ENCODE measurements around the gene PC.

DNA sequence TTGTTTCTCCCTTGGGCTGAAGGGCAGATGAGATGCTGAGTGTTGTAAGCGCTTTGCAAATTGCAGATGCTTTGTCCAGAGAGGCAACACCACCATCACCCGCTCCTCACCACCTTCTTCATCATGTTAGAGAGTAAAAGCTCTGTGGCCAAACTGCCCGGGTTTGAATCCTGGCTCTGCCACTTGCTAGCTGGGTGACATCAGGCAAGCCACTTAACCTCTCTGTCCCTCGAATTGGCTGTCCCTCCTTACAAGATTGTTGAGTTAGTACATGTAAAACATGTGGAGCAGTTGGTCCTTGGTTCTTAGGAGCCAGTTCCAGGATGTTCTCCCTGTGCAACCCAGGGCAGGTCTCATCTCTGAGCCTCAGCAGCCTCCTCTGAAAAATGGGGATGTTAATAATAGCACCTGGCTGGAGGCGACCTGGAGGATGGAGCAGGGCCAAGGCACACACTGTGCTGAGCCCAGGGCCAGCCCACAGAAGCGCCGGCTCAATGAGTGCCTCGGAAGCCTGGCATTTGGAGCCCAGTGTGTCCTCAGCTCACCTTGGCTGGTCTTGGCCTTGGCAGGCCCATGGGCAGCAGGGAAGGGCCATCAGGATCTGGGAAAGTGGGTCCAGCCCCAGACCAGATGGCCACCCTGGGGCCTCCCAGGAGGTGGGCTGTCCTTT, 27.5 kb upstream of the PC start:
- TF ChIP-seq EP300 (IDR thresholded peaks at IDR 0.05), result no peak
- TF ChIP-seq, protein P1, sequence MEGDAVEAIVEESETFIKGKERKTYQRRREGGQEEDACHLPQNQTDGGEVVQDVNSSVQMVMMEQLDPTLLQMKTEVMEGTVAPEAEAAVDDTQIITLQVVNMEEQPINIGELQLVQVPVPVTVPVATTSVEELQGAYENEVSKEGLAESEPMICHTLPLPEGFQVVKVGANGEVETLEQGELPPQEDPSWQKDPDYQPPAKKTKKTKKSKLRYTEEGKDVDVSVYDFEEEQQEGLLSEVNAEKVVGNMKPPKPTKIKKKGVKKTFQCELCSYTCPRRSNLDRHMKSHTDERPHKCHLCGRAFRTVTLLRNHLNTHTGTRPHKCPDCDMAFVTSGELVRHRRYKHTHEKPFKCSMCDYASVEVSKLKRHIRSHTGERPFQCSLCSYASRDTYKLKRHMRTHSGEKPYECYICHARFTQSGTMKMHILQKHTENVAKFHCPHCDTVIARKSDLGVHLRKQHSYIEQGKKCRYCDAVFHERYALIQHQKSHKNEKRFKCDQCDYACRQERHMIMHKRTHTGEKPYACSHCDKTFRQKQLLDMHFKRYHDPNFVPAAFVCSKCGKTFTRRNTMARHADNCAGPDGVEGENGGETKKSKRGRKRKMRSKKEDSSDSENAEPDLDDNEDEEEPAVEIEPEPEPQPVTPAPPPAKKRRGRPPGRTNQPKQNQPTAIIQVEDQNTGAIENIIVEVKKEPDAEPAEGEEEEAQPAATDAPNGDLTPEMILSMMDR (IDR thresholded peaks at IDR 0.05), result no peak
